ENCODE data around the gene CACNA1C.

DNA sequence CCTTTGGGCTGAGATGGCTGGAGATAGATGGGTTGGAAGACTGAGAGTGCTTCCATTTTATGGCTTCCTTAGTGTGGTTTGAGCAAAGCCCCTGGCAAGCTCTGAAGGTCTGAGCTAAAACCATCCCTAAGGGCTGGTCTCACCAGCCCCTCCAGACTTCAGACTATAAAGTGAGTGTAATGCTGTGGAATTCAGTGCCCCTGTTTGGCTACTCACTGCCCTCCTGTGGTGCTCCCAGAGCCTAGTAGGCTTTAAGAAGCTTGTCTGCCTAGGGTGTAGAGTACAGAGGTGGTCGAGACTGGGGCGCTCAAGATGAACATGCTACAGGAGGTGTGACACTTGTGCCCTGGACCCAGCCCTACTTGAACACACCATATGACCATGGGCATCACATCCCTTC is 495.3 kb downstream of the CACNA1C start:
- TF ChIP-seq GATA2 (IDR thresholded peaks at IDR 0.05; ENCODE audit: low read depth, low read length) (no peak), GATA3 (IDR thresholded peaks at IDR 0.05; ENCODE audit: low read depth, low read length) (no peak)
